ENCODE measurements around the gene SEC14L2. TPM values are rescaled to one million over a fixed set of nuclear protein-coding genes. Genes with fewer than 3 reads are reported as not detected.

The SEC14L2 gene
- total and polyA plus RNA-seq, 10 of the 15 experiments (the other 5 are each of a cell fraction or from before 2014, with no cell fraction given): 0.08 to 4.0 (median 0.48) TPM

DNA sequence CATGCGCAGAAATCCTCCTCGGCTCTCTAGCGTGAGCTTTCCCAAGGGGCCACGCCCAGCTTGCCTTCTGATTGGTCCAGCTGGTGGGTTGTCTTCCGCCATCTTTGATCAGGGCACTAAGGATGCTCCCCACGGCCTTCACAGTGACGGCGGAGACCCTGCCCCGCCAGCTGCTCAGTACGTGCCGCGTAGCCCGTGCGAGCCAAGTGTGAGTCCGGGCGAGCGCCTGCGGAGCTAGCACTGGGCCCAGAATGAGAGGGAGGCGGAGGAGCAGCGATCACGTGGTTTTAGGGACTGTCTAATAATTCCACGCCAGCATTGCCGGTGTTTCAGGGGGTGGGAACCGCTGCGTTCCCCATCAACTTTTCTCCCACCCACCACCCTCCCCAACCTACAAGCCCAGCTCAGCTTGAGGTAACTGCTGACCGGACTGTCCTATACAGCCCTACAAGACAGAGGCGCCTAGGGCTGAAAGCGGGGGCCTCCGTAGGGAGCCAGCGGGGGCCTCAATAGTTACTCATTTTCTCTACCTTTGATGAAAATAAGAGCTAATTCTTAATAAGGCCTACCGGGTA is 27.2 kb downstream of the SEC14L2 start (continued):
- TF ChIP-seq, protein P1, sequence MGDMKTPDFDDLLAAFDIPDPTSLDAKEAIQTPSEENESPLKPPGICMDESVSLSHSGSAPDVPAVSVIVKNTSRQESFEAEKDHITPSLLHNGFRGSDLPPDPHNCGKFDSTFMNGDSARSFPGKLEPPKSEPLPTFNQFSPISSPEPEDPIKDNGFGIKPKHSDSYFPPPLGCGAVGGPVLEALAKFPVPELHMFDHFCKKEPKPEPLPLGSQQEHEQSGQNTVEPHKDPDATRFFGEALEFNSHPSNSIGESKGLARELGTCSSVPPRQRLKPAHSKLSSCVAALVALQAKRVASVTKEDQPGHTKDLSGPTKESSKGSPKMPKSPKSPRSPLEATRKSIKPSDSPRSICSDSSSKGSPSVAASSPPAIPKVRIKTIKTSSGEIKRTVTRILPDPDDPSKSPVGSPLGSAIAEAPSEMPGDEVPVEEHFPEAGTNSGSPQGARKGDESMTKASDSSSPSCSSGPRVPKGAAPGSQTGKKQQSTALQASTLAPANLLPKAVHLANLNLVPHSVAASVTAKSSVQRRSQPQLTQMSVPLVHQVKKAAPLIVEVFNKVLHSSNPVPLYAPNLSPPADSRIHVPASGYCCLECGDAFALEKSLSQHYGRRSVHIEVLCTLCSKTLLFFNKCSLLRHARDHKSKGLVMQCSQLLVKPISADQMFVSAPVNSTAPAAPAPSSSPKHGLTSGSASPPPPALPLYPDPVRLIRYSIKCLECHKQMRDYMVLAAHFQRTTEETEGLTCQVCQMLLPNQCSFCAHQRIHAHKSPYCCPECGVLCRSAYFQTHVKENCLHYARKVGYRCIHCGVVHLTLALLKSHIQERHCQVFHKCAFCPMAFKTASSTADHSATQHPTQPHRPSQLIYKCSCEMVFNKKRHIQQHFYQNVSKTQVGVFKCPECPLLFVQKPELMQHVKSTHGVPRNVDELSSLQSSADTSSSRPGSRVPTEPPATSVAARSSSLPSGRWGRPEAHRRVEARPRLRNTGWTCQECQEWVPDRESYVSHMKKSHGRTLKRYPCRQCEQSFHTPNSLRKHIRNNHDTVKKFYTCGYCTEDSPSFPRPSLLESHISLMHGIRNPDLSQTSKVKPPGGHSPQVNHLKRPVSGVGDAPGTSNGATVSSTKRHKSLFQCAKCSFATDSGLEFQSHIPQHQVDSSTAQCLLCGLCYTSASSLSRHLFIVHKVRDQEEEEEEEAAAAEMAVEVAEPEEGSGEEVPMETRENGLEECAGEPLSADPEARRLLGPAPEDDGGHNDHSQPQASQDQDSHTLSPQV (IDR thresholded peaks at IDR 0.05): no peak
- peak; percentile 99 for TF ChIP-seq YY1 (IDR thresholded peaks at IDR 0.05; ENCODE audit: low read depth, low read length)
- TF ChIP-seq, protein P2, sequence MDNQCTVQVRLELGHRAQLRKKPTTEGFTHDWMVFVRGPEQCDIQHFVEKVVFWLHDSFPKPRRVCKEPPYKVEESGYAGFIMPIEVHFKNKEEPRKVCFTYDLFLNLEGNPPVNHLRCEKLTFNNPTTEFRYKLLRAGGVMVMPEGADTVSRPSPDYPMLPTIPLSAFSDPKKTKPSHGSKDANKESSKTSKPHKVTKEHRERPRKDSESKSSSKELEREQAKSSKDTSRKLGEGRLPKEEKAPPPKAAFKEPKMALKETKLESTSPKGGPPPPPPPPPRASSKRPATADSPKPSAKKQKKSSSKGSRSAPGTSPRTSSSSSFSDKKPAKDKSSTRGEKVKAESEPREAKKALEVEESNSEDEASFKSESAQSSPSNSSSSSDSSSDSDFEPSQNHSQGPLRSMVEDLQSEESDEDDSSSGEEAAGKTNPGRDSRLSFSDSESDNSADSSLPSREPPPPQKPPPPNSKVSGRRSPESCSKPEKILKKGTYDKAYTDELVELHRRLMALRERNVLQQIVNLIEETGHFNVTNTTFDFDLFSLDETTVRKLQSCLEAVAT (IDR thresholded peaks at IDR 0.05): no peak
- no peak for TF ChIP-seq CHD4 (IDR thresholded peaks at IDR 0.05)
- TF ChIP-seq TCF12 (IDR thresholded peaks at IDR 0.05; ENCODE audit: low read depth, low read length): peak; percentile 92
- TF ChIP-seq ZNF217 (IDR thresholded peaks at IDR 0.05): no peak
- no peak for TF ChIP-seq RBBP5 (conservative IDR thresholded peaks at IDR 0.05)
- TF ChIP-seq PML (IDR thresholded peaks at IDR 0.05; ENCODE audit: low read length): 0 out of 2 replicates have a peak, but pooled peaks have one; percentile 5
- no peak for TF ChIP-seq WRNIP1 (IDR thresholded peaks at IDR 0.05; ENCODE audit: borderline replicate concordance, low read depth, low read length)
- no peak for TF ChIP-seq NFYA (IDR thresholded peaks at IDR 0.05; ENCODE audit: borderline replicate concordance, low read depth, low read length)
- no peak for TF ChIP-seq ZSCAN29 (IDR thresholded peaks at IDR 0.05)
- no peak for TF ChIP-seq ETV6 (conservative IDR thresholded peaks at IDR 0.05 in 1 of 2, IDR thresholded peaks at IDR 0.05 in 1 of 2; ENCODE audit: borderline replicate concordance in 1 of 2, low read depth in 1 of 2)
- TF ChIP-seq, protein P3, sequence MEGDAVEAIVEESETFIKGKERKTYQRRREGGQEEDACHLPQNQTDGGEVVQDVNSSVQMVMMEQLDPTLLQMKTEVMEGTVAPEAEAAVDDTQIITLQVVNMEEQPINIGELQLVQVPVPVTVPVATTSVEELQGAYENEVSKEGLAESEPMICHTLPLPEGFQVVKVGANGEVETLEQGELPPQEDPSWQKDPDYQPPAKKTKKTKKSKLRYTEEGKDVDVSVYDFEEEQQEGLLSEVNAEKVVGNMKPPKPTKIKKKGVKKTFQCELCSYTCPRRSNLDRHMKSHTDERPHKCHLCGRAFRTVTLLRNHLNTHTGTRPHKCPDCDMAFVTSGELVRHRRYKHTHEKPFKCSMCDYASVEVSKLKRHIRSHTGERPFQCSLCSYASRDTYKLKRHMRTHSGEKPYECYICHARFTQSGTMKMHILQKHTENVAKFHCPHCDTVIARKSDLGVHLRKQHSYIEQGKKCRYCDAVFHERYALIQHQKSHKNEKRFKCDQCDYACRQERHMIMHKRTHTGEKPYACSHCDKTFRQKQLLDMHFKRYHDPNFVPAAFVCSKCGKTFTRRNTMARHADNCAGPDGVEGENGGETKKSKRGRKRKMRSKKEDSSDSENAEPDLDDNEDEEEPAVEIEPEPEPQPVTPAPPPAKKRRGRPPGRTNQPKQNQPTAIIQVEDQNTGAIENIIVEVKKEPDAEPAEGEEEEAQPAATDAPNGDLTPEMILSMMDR (IDR thresholded peaks at IDR 0.05 in 2 of 3, conservative IDR thresholded peaks at IDR 0.05 in 1 of 3; ENCODE audit: control insufficient read depth in 2 of 3, extremely low read depth in 1 of 3, insufficient read depth in 1 of 3, low read depth in 3 of 3, low read length in 3 of 3): no peak
- TF ChIP-seq MEF2B (IDR thresholded peaks at IDR 0.05; ENCODE audit: partially characterized antibody, poor library complexity, severe bottlenecking): peak; percentile 80
- TF ChIP-seq, protein P4, sequence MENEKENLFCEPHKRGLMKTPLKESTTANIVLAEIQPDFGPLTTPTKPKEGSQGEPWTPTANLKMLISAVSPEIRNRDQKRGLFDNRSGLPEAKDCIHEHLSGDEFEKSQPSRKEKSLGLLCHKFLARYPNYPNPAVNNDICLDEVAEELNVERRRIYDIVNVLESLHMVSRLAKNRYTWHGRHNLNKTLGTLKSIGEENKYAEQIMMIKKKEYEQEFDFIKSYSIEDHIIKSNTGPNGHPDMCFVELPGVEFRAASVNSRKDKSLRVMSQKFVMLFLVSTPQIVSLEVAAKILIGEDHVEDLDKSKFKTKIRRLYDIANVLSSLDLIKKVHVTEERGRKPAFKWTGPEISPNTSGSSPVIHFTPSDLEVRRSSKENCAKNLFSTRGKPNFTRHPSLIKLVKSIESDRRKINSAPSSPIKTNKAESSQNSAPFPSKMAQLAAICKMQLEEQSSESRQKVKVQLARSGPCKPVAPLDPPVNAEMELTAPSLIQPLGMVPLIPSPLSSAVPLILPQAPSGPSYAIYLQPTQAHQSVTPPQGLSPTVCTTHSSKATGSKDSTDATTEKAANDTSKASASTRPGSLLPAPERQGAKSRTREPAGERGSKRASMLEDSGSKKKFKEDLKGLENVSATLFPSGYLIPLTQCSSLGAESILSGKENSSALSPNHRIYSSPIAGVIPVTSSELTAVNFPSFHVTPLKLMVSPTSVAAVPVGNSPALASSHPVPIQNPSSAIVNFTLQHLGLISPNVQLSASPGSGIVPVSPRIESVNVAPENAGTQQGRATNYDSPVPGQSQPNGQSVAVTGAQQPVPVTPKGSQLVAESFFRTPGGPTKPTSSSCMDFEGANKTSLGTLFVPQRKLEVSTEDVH (IDR thresholded peaks at IDR 0.05; ENCODE audit: low read depth, partially characterized antibody): no peak
- no peak for TF ChIP-seq RAD21 (IDR thresholded peaks at IDR 0.05; ENCODE audit: insufficient read depth, low read depth, low read length)
- no peak for TF ChIP-seq KAT2A (conservative IDR thresholded peaks at IDR 0.05; ENCODE audit: control insufficient read depth, low read depth, low read length)

Measured in GM12878 (cell line).